Stimulated activated CD4-positive, alpha-beta T cell treated with anti-CD3 and anti-CD28 coated beads, TNF-alpha, amount 100 ng/mL, for 4 hours (primary cell): ENCODE results near the gene CCM2.

ENCODE experiments used
- DNase-seq, 3 experiments: peaks; one replicate each; pipeline ENCODE4 v3.0.0-alpha.2; 2020; ENCODE audit warnings: low read depth in 3 of 3

CCM2 gene

DNA sequence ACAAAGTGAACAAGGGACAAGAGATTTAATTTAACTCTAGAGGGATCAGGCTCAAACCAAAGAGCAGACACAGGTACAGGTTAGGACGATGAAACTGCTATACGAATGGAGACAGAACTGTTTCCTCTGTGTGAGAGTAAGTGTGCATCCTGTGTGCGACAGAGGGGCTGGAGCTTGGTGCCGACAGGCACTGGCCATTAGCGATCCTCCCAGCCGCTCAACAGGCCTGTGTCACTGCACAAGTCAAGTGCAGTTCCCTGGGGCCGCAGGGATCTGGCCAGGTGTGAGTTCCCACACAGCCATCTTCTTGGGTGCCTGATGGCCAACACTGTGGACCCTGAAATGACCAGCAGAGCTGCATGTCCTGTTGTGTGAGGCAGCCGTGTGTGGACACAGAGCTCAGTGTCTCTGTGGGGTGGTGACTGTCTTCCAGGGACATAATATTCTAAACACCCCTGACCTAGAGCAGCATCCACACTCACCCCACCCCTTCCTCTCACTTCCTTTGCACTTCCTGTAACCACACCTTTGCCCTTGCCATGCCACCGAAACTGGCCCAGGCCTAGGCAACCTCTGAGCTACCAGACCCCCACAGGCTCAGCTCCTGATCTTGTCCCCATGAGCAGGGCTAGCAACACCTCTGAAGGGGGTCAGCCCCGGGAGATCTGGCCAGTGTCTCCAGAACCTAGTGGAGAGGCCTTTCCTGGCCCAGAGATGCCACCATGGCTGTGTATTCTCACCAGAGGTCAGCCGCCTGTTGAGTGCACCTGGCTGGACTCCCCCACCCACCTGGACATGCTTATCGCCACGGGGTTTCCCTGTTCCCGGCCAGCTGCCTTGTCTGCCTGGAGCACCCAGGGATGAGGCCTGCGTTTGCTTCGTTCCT lies 123.2 kb downstream of the CCM2 start:
- no peak for DNase-seq

DNA sequence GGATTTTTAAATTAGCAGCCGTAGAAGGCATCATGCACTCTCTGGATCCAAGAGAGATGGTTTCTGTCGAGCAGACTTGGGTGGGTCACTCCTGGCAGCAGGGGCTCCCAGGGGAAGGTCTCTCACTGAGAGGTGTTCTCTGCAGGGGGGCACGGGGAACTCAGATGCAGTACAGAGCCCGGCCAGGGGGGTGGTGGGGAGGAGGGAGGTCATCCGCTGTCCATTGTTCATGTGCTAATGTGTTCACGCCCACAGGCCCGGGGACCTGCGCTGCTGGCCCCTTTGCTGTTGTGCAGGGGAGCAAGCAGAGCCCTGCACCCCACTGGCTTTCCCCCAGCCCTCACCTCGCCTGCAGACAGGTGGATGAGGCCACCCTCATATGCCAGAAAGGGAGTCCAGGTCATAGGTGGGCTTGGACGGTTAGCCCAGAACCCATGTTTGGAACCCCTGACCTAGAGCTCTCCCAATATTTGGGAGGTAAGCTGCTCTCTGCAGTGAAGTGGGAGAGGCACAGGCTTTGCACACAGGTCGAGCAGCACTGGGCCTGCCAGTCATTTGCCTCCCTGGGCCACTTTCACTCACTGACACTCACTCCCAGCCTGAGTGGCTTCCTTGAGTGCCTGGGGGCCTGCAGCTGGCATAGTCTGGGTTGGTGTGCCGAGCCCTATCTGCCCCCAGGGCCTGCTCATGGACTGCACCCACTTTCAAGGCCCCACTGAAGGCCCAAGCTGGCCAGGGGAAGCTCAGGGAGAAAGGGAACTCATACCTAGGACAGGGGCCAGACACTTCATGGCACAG lies 124.1 kb downstream of the CCM2 start:
- no peak for DNase-seq

DNA sequence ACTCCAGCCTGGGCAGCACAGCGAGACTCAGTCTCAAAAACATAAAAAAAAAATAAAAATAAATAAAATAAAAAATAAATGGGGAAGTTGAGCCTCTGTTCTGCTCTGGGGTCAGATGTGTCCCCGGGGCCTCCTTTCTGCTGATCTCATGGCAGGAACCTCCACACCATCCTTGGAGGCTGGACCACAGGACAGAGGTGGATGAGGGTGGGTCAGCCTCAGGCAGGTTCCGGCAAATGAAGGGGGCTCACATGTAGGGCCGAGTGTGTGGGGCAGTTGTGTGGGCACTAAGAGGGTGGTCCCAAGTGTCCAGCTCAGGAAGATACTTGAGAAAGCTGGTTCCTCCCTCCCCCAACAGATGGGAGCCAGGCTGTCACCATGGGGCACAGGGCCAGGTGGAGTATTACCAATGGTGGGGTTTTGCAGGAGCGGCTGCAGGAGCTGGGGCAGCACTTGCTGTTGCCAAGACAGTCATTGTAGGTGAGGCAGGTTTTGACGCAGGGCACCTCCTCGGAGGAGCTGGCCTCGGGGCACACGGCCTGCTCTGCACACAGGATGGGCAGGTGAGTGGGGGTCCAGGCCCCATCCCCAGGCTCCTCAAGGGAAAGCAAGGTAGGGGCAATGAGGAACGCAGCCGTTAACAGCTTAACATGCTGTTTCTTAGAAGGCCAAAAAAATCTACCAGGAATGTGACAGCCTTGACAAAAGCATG lies 125.3 kb downstream of the CCM2 start:
- no peak for DNase-seq
